HG02678 (cell line): ENCODE results near the gene SENP2.
A peak's percentile ranks its signal among the peaks of the same experiment; 100 is the strongest.
"Not testable (repeated sequence)": the region's sequence is repeated elsewhere in the genome, so short reads cannot be mapped to it uniquely, and the experiment has no call there.

ENCODE experiments used
- ATAC-seq: cut with Tn5 transposase; IDR thresholded peaks from one replicate; pipeline ENCODE4 v1.9.1; 2021; ENCODE audit warnings: mild to moderate bottlenecking, moderate library complexity; ENCODE audit not compliant: unreplicated experiment

SENP2 gene

DNA sequence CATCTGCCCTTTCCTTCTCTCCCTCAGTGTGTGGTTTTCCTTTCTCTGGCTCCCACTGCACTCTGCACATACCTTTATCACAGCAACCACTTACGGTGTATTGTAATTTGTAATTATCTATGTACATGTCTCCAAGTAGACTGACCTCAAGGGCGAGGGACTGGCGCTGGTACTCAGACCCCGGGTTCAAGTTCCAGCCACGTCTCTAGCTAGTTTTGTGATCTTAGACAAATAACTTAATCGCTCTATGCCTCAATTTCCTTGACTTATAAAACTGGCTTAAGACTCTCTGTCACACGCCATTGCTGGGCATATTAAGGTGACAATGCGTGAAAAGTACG is 607 bp upstream of the SENP2 start:
- ATAC-seq: no peak

DNA sequence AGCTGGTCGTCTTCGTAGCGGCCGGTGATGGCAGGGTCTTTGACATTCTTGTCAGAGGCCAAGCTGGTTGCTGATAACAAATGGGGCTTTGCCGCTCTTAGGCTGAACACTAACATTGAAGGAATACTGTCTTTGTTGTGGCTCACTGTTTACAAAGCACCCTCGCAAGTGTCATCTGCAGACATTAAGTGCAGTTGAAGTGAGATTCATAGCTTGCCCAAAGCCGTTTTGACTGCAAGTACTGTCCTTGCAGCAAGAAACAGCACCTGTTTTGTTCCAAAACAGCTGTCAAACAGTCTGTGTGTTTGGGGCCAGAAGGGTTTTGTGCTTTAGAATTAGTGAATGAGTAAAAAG is 568 bp downstream of the SENP2 start:
- ATAC-seq: no peak

DNA sequence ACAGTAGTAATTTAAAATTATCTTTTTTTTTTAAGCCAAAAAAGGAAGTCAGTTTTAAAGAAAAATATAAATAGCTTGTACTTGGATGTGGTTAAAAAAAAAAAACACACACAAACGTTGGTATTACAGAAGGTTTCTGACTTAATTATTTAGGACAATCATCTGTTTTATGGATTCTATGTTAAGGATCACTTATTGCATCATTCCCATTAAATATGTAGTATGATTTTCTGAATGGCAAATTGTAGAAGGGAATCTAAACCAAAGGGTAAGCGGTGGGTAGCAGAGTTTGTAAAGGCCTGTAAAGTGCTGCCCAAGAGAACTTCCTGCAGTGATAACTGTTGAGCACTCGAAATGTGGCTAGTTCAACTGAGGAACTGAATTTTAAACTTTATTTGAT is 8.0 kb downstream of the SENP2 start:
- no peak for ATAC-seq

DNA sequence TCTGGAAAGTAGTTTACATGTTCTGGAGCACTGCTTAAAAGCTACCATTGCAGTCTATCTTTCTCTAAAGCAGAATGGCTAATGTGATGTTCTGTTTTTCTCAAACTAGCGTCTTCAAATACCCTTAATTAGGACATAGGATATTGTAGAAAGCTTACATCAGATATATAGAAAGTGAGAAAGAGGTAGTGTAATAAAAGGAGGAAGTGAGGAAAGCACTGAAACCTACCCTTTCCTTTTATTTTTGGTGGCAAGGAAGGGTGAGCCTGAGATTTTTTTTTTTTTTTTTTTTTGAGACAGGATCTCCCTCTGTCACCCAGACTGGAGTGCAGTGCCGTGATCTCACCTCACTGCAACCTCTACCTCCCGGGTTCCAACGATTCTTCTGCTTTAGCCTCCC is 9.4 kb downstream of the SENP2 start:
- peak; percentile 52 for ATAC-seq

DNA sequence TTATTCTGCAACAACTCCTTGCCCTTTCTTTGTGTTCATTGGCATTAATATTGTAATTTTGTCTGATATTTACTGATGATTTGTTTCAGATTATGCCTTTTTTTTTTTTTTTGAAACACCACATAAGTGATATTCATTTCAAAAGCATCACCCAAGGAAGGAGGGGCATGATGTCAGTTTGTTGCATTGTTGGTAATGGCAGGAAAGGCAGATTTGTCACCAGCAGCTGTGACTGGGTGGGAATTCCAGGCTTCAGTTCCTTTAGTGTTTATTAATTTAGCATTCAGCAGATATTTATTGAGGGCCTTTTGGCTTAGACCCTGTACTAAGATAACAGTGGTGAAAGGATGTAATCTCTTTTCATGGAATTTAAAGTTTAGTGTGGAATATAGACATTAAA is 19.5 kb downstream of the SENP2 start:
- ATAC-seq: no peak

DNA sequence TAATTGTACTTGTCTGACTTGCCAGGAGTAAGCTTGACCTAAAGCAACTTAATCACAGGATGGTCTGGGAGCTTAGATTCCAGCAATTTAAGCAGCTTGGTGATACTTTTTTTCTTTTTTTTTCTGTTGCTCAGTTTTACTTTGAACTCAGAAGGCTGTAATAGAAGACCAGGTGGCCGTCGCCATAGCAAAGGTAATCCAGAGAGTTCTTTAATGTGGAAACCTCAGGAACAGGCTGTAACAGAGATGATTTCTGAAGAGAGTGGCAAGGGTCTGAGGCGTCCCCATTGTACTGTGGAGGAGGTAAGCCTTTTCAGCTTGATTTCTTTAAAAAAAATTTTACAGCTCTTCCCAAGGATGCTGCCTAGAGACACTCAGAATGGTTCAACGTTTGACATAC is 20.1 kb downstream of the SENP2 start:
- ATAC-seq: no peak

DNA sequence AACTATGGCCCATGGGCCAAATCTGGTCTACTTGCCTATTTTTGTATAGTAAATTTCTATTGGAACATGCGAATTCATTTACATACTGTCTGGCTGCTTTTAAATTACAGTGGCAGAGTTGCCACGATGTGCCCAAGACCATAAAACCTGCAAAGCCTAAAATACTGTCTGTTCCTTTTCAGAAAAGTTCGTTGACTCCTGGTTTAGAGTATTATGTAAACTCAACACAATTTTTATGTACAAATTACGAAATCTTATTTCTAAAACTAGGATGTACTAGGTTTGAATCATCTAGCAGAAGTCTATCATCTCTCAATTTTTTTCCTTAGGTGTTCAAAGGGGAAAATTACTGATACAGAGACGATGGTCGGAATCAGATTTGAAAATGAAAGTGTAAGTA is 26.9 kb downstream of the SENP2 start:
- ATAC-seq: no peak

DNA sequence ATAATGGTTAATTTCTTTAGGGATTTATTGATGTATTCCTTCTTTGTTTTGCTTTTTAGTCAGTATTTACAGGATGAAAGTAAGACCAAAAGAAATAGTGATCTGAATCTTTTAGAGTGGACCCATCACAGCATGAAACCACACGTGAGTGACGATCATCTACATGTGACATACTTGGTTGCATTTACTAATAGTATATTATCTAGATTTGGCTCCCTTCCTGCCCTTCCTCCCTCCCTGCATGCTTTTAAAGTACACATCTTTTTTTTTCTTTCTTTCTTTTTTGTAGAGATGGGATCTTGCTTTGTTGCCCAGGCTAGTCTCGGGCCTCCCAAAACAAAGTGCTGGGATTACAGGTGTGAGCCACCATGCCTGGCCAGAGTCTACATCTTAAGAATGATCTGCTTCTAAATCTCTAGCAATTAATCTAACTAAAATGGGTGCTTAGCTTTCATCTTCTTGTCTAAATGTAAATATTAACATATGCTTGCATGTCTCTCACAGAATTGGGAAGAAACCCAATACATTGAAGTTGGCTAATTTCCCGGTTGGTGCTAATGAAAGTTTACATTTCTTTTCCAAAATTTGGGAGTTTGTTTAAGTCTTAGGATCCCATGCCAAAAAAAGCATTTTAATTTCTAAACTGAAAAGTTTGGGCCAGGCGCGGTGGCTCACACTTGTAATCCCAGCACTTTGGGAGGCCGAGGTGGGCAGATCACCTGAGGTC is 38.0 kb downstream of the SENP2 start:
- no peak for ATAC-seq

DNA sequence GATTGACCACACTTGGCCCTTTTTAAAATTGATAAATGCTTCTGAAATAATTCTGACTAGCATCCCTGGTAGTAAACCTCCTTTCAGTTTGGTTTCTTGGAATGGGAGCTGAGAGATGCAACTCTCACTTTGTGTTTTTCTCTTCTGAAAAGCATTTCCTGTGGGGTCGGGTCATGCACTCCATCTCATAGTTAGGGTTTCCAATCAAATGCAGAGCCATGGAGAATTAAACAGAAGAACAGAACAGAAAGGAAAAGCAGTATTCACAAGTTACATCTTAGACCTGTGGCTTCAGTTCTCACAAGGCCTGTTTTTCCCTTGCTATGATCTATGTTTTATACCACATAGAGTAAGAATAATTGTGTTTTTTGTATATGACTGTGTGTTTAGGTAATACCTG is 39.7 kb downstream of the SENP2 start:
- ATAC-seq: no peak

DNA sequence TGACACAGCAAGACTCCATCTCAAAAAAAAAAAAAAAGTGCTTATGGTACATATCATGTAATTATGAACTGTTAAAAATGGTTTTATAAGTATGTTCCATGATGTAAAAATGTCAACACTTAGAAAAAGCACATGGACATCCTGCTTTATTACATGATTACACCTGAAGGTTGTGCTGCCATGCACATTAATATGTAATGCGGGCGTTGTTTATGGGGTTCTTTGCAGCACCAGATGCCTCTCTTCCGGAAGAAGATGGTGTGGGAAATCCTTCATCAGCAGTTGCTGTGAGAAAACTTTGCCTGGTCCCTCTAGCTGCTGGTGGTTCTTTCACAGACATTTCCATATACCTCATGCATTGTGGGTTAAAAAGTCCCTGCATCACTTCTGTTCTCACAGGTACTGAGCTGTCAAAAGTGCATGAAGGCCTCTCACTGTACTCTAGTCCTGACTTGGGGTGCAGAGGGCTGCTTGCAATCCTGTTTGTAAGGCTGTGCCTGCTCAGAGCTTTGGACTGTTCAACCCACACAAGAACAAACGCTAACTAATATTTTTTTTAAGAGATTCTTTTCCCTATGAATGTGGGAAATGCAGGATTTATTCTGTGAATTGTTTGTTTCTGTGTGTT is 43.6 kb downstream of the SENP2 start:
- no peak for ATAC-seq

DNA sequence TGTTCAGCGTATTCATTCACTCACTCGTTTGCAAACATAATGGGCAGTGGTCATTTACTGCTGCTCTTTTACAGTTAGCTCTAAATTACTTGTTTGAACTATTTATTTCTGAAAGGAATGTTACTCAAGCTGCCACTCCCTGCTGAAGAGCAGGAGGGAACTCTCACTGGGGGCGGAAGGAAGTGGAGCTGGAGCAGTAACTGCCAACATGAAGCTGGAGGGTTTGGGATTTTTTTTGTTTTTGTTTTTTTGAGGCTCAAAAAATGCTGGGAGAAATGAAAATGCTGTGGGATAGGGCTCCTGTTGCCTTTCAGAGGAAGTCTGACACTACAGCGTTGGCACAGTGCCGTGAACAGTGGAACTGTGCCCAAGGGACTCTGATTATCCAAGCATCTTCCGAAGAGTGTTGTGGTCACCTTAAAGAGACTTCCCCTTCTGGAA is 44.1 kb downstream of the SENP2 start:
- no peak for ATAC-seq

DNA sequence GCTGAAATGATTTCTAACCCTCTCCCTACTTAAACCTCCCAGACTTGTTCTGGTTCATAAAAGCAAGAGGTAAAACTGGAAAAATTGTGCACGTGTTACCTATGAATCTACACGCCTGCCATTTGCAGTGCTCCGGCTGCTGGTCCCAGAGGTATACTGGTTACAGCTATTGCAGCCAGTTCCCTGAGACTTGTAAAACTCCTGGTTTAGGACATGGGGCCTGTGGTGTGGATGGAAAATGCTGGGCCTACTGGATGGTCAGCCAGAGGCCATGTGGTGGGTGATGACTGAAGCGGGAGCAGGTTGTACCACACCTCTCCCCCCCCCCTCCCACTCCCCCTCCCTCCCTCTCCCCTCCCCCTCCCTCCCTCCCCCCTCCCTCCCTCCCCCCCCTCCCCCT is 45.0 kb downstream of the SENP2 start:
- no peak for ATAC-seq

DNA sequence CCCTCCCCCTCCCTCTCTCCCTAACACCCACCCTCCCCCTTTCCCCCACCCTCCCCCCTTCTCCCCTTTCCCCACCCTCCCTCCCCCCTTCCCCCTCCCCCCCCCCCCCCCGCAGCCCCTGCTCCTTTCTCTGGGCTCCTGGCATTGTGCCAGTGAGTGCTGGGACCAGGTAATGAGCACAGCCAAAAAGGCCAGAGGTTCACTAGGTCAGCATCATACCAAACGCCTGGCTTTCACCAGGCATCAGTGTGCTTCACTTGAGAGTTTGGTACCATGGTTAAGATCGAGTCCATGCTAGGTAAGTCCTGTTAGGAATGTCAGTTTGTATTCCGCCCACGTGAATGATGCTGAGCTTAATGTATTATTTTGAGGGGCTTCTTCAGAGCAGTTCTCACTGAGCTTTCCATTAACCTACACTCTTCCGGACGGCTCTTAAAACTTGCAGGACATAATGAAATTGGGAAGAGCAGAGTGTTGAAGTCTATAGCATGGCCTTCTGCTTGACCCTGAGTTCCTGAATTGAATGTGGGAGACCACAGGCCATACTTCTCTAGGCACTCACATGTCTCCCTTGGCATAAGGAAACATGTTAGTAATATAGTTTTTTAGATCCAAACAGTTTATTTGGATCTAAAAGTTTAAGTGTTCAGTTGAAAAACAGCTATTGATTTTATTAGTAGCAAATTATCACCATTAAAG is 45.6 kb downstream of the SENP2 start:
- ATAC-seq: no peak

DNA sequence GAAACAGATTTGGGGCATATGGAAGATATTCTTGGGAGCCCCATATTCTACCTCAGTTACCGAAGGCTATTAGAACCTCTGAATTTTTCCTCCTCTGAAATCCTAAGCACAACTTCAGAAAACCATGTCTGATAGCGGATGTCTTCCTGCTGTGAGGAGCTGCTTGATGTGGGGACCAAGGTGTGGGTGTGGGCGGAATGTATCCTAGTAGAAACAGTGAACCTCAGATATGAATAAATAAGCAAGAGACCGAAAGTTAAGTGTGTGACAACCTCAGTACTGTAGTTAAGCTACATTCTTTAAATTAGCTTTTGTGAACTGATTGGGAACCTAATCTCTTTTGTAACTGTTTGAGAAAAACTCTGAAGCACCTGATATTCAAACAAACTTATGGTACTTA is 46.9 kb downstream of the SENP2 start:
- ATAC-seq: no peak

DNA sequence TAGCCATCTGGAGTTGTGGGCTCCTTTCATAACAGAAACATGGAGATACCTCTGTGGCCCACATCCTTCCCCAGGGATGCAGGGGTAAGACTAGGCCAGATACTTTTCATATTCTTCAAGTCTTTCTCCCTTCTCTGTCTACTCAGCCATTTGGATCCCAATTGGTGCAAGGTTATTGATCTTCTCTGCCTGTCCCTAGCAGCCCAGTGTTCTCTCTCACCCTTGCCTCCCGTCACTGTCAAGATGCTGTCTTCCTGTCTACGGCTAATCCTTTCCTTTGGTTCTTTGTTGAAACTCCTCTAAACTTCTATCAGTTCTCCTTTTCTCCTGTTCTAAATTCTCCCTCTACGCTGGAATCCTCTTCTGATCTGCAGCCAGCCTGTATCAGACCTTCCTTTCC is 51.3 kb downstream of the SENP2 start:
- no peak for ATAC-seq

DNA sequence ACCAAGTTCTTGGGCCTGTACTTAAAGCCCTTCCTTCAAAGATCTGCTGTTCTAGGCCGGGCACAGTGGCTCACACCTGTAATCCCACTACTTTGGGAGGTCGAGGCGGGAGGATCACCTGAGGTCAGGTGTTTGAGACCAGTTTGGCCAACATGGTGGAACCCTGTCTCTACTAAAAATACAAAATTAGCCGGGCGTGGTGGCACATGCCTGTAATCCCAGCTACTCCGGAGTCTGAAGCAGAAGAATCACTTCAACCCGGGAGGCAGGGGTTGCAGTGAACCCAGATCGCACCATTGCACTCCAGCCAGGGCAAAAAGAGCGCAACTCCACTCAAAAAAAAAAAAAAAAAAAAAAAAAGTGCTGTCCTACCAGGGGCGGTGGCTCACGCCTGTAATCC is 52.6 kb downstream of the SENP2 start:
- ATAC-seq: not testable (repeated sequence)

DNA sequence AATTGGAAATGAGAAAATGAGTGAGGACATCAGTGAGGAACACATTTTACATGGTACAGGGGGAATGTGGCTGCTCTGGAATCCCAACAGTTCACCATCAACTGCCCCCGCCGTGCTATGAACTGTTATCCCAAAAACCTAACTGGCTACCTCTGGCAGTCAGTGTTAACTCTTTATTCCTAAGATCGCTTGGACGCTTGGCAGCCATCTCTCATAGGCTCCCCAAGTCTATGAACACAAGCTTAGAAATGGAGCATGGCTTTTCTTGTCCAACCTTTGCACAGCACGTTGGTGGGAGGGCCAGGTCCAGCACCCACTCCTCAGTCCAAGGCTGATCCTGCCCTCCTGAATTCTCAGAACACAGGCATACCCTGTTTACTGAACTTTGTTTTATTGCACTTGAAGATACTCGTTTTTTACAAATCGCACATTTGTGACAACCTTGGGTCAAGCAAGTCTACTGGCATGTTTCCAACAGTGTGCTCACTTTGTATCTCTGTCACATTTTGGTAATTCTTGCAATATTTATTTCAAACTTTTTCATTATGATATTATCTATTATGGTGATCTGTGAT is 53.6 kb downstream of the SENP2 start:
- no peak for ATAC-seq

DNA sequence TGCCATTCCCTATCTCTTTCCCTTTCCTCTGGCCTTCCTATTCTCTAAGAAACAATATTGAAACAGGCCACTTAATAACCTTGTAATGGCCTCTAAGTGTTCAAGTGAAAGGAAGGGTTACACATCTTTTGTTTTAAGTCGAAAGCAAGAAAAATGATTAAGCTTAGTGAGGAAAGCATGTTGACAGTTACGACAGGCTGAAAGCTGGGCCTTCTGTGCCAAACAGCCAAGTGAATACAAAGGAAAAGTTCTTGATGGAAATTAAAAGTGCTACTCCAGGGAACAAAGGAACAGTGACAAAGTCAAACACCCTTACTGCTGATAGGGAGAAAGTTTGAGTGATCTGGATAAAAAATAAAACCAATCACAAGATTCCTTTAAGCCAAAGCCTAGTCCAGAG is 54.2 kb downstream of the SENP2 start:
- no peak for ATAC-seq

DNA sequence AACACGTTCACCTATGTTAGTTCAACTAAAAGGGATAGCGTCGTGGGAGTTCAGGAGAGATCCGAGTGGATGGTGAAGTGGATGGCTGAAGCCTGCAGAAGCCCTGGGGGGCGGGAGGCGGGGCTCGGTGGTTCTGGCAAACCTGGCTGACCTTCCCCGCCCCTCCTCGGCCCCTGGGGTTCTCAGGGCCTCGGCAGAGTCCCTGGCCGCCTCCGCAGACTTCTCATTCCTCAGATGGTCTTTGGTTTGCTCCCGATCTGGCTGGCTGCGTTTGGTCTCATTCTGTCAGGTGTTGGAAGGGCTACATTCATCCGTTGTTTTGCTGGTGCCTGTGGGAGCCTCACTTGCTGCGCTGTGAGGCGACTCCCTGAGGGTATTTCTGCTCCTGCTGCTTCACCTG is 59.1 kb downstream of the SENP2 start:
- not testable (repeated sequence) for ATAC-seq

DNA sequence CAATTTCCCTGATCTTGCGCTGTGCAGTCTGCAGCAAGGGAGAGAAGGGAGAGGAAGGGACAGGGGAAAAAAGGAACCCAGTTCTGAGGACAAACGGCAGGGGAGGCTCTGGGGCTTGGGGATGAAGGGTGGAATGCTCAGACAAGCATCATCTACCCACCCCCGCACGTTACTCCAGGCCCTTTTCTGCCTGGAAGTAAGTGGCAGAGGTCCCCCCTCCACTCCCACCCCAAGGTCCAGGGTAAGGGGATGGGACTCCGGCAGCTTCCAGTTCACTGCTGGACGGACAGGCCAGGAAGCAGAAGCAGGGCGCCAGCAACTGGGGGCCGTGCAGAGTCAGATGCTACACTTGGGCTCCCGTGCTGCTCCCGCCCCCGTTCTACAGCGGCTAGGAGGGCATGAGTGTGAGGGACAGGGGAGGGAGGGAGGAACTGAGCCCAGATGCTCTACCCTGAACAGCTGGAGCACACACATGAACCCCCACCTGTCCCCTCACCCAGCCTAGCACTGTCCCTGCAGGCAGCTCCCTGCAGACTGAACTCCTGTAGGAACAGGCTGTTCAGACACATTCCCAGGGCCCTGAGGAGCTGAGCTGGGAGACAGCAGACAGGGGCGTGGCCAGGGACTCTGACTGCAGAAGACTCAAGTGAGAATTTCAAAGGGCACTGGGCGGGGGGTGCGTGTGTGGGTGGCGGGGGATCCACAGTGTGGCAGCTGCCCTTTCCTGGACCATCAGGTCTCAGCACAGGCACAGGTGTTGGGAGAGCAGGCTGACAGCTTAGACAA is 59.7 kb downstream of the SENP2 start:
- ATAC-seq: no peak

DNA sequence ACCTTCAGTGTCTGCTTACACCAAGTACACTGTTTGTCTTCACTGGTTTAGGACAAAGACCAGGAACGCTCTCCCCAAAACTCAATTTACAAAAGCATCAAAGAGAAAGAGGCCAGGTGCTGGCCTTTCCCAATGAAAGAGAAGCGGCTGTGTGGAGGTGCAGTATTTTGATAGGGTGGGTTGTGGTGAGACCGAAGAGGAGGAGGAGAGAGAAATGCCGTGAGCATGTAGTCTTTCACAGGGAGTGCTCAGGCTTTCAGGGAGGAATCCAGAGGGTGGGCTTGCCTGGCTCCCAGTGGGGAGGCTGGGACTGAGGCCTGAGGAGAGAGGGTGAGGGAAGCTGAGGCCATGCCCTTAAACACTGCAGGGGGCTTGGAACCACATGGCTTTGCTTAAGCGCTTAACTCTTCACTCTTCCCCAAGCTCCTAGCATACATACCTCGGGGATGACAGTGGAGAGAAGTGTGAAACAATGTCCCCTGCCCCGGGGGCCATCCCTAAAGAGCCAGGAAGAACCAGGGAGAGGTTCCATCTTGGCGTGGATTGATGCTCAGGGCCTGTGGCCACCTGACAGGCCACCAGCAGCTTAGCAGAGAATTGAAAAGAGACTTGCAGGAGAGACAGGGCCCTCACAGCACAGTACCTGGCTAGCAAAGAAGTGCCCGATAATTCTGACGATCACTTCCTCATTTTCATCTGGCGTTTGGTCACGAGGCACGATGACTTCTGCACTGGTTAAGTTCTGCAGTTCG is 60.5 kb downstream of the SENP2 start:
- ATAC-seq: no peak
